Activated effector memory CD4-positive, alpha-beta T cell treated with anti-CD3 and anti-CD28 coated beads, Interleukin-2, amount 50 U/mL, for 16 hours (primary cell): ENCODE results near the gene HS6ST1.

Experiments used
- DNase-seq: peaks from one replicate; pipeline ENCODE4 v3.0.0-alpha.2; 2020

The HS6ST1 gene, protein sequence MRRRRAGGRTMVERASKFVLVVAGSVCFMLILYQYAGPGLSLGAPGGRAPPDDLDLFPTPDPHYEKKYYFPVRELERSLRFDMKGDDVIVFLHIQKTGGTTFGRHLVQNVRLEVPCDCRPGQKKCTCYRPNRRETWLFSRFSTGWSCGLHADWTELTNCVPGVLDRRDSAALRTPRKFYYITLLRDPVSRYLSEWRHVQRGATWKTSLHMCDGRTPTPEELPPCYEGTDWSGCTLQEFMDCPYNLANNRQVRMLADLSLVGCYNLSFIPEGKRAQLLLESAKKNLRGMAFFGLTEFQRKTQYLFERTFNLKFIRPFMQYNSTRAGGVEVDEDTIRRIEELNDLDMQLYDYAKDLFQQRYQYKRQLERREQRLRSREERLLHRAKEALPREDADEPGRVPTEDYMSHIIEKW

DNA sequence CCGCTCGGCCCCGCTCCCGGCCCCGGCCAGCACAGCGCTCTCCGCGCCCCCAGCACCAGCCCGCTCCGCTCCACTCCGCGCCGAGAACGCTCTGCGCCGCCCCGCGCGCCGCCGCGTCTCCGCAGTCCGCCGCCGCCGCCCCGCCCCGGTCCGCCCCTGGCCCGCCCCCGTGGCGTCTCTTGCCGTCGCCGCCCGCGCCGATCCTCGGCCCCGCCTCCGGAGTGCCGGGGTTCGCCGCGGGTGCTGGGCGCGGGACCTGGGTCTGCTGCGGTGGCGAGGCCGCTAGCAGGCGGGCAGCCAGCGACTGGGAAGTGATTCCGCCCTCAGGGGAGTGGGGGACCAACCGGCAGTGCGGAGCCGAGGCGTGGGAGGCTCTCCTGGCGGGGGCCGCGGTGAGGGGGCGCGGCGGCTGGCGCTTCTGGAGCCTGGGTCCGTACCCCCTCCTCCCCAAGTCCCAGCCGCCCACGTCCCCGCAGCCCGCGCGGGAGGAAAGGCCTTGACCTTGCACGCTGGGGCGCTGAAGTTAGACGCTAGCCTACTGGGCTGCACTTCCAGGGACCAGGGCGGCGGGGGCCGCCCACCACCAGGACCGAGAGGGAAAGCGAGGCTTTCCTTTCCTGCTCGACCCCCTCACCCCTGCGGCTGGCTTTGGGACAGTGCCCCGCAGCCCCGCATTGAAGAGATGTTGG is at the start of gene HS6ST1:
Gene HS6ST1 (minus strand): TSS at position 93 of the 689 bp plus-strand sequence. CDS start 305 bp downstream, outside the sequence.
- peak; percentile 96 for DNase-seq

DNA sequence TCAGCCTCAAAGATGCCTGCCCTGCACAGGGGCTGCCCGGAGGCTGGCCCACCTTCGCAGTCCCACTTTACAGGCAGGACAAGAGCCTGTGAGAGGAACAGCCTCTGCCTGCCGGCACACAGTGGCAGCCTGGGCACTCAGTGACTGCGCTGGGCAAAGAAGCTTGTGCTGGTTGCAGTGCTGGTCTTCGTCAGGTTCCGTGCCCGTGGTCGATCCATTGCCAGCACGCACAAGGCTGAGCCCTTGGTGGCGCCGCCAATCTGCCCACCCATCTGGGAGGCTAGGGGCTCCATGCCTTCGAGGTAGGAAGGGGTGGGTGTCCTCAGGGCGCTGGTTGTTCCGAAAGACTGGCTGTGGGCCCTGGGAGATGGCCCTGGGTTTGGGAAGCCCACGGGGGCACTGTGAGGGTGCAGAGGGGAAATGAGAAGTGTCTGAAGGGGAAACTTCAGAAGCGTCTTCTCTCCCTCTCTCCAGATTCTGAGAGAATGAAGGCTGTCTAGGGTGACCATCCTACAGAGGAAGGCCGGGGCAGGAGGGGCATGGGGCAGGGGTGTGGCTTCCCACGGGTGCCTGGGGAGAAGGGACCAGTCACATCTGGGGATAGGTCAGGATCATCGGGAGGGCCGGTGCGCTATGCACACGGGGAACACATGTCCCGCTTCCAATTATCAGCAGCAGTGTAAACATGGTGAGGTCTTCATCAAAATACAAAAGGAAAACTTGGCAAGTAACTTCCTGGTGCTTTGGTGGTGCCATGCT is 49.1 kb upstream of the HS6ST1 start:
- DNase-seq = peak; percentile 54

DNA sequence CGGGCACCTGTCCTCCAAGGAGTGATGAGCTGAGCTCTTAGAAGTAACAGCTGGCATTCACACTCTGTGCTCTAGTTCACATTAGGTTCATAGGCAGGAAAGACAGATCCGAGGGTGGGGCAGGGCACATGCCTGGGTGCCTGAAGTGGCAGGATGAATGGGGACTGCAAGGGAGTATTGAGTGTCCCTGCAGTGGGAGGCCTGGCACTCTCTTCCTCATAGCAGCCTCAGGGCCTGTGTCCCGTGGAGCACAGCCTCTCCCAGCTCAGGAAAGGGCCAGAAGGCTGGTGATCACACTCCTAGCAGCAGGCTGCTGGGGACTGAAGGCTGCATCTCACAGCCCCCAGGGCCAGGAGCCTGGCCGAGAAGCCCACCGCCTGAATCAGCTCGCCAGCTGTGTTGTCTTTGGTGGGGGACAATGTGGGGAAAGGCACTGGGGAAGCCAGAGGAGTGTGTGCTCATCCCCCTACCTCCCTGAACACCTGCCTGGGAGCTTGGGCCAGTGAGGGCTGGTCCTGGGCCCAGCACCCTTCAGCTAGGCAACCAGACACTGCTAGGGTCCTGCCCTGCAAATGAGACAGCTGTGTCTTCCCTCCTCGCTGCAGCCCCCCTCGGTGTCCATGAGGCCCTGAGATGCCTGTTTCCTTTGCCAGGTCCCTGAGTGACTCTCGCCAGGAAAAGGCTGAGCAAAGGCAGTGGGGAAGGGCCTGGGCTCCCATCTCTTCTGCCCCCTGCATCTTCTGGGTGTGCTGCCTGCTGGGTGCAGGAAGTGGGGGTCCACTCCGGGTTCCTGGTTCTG is 48.2 kb upstream of the HS6ST1 start:
- DNase-seq = peak; percentile 41

DNA sequence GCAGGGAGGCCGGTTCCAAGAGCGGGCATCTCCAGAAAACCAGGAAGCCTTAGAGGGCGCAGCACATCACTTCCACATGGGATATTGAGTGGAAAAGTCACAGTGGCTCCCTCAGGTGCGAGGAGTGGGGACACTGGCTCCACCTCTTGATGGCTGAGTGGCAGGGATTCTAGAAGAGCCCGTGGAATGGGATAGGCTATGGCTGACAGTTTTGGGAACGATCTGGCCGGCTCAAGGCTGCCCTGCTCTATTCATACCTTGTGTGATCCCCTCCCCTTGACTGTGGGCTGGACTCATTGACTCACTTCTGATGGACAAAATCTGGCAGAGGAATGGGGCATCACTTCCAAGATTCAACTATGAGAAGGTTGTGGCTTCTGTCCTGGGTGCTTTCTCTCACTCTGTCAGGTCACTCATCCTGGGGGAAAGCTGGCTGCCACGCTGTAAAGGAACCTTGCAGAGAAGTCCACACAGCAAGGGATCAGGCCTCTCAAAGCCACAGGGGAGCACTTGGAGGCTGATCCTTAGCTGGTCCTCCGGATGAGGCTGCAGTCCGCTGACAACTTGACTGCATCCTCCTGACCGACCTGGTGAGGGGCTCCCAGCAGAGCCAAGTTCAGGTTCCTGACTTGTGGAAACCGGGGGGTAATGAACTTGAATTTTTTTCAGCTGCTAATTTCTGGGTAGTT is 46.7 kb upstream of the HS6ST1 start:
- DNase-seq = peak; percentile 45

GRCh38 chr2:128364441-128364911 is 45.8 kb upstream of the HS6ST1 start:
- peak; percentile 61 for DNase-seq

GRCh38 chr2:128363934-128364361 is 45.3 kb upstream of the HS6ST1 start:
- peak; percentile 42 for DNase-seq

- DNase-seq = peak; percentile 17
Measured at GRCh38 chr2:128362889-128363228, 44.2 kb upstream of the HS6ST1 start.

GRCh38 chr2:128362176-128362888 is 43.7 kb upstream of the HS6ST1 start:
- peak; percentile 24 for DNase-seq

DNA sequence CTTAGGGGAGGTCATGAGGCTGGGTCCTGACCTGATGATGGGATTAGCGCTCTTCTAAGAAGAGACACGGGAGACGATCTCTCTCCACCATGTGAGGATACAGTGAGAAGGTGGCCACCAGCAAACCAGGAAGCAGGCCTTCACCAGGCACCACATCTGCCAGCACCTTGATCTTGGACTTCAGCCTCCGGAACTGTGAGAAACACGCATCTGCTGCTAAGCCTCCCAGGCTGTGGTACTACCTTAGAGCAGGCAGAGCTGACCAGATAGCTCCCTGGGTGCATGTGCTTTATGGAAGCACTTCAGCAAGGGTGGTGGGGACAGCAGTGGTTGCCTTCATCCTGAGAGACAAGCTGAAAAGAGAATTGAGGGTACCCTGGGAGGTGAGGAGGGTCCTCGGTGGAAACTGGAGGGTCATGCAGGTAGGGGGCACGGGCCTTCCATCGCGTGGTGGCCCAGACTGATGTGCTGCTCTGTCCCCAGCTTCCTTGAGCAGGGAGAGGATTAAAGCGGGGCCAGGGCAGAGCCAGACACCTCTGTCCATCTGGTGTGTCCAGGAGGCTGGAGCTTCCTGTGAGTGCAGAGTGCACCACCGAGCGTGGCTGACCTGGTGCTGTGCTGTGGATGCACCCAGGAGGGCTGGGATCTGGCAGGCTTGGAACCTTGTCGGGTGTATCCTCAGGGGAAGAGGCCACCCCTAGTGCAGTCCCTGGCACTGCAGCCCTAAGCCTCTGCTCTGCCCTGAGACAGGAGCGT is 42.9 kb upstream of the HS6ST1 start:
- peak; percentile 47 for DNase-seq

DNA sequence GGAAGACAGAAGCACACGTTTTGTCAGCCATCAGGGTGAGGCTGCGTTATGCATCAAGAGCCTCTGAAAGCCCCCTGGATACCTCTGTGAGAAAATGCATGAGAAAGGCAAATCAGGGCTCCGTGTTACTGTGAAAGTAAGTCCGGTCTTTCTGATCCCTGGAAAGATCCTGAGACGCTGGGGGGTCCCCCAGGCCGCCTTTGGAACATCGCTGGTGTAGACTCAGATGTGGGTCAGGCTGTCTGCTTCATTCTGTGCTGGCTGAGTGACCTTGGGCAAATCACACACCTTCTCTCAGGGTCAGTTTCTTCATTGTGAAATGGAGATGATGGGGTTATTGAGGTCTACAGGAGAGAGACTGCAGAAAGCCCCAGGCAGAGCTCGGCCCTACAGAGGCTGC is 42.0 kb upstream of the HS6ST1 start:
- peak; percentile 9 for DNase-seq

DNA sequence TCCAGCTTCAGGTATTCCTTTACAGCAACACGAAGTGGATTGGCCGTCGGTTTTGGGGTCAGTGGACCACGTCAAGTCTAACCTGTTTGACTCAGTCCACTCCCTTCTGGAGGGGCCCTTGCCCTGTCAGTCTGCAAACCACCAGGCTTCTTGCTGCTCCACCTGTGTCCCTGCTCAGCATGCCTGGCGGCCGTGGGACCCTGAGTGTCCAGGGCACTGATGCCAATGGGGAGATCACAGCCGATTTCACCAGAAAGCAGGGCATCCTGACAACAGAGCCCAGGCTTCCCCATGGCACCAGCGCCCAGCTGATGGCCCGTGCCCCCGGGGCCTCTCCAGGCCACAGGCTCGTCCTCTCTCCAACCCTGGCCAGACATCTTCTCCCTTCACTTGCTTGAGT is 41.2 kb upstream of the HS6ST1 start:
- DNase-seq = no peak

- peak; percentile 54 for DNase-seq
Measured at GRCh38 chr2:128358941-128359731, 40.5 kb upstream of the HS6ST1 start.

DNA sequence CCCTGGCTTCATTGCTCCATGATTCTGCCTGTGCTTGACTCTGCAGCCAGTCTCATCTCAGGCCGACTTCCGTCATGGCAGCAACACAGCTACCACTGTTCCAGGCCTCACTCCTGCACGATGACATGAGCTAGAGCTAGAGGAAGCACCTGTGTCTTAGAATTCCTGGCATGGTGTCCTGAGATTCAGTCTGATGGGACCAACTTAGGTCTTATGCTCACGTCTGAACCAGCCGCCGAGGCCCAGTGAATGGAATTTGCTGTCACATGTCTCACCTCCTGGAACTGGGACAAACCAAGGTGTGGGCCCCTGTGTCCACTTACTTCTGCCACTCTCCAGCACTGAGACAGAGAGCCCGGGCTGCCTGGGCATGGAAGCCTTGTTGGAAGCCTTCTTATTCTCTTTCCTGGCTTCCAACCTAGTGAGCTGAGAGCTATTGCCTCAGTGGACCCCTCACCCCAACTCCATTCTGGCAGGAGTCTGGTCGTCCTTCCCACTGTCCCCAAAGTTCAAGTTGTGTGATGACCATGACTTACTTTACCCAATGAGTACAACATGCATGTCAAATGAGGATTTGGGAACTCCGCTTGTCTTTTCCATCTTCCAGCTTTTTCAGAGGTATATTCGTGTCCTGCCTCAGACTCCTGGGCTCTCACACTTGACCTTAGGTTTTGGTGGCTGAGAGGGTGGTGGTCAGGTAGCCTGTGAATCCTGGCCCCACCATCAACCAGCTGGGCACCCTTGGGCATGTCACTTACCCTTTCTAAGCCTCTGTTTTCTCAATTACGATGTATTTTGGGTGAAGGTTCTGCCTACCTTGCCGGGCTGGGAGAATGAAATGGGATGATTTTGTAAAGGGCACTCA is 39.1 kb upstream of the HS6ST1 start:
- DNase-seq = peak; percentile 39

DNA sequence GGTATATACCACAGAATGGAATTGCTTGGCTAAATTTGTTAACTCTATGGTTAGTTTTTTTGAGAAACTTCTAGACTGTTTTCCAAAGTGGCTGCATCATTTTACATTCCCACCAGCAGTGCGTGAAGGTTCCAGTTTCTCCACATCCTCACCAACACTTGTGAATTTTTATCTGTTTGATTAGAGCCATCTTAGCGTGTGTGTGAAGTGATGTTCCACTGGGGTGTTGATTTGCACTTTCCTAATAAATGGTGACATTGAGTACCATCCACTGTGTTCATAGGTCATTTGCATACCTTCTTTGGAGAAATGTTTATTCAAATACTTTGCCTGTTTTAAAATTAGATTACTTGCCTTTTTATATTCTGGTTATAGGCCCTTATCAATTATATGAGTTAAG is 37.5 kb upstream of the HS6ST1 start:
- no peak for DNase-seq

DNA sequence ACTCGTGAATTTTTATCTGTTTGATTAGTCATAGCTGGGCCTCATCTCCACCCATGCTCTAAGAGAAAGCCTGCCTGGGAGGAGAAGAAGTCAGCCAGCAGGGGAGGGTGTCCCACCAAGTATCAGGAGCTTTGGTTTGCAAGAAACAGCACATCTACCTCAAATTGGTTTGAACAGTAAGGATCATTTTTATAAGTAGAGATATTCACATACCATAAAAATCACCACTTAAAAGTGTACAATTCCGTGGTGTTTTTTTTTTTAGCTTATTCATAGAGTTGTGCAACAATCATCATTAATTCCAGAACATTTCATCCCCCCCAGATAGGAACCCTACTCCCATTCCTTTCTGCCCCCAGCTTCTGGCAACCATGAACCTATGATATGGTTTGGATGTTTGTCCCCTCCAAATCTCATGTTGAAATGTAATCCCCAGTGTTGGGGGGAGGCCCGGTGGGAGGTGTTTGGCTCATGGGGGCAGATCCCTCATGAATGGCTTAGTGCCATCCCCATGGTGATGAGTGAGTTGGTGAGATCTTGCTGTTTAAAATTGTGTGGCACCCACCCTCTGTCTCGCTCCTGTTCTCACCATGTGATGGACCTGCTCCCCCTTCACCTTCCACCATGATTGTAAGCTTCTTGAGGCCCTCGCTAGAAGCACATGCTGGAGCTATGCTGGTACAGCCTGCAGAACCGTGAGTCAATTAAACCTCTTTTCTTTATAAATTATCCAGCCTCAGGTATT is 36.2 kb upstream of the HS6ST1 start:
- peak; percentile 13 for DNase-seq

DNA sequence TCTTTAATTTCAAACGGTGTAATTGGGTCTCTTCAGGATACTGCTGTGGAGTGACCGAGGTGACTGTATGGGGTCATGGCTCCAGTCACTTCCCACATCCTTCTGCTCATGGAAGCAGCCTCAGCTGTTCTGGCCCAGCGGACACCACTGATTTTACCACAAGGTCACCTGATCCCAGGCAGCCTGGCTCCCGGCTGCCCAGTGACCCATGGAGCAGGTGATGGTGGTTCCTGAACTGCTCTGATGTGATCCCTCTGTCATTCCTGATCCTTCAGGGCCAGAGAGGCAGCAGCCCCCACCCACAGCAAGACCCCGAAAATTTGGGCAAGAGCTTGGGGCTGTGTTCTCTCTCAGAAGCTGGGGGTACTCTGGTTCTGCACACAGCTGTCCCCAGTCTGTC is 35.5 kb upstream of the HS6ST1 start:
- DNase-seq = no peak

- DNase-seq = no peak
Measured at GRCh38 chr2:128350736-128351135, 32.1 kb upstream of the HS6ST1 start.

- DNase-seq = no peak
Measured at GRCh38 chr2:128348701-128349100, 30.0 kb upstream of the HS6ST1 start.
